WI38 (cell line): Measurements from ENCODE around the gene B9D1.

Source experiments
- H3K4me3 ChIP-seq: 2 replicates; pipeline ENCODE4 v1.5.1; 2011; ENCODE audit warnings: low read depth, mild to moderate bottlenecking, control low read depth, low read length
- TF ChIP-seq, protein P1 (sequence below): IDR thresholded peaks from 2 replicates; pipeline ENCODE4 v1.5.1; 2012; ENCODE audit warnings: low read depth, mild to moderate bottlenecking, control low read depth, low read length

The B9D1 gene

DNA sequence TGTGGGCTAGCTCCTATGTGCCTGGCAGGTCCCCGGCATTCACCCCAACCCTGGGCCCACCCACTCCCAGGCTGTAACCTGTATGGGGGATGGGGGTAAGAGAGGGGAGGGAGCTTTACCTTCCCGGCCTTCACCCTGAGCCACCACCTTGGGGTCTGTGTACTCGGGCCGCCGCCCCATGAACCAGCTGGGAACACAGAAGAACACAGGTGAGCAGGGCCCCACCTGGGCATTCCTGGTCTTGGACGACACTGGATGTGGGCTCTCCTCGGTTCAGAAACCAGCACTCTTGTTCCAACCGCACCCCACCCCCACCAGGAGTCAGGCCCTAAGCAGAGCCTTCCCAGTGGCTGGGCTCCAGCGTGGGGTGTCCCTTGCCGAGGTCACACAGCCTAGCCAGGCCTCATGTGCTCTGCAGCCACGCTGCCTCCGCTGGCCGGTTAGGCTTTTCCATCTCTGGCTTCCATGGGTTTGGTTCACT lies 18.8 kb downstream of the B9D1 start:
- TF ChIP-seq, protein P1, sequence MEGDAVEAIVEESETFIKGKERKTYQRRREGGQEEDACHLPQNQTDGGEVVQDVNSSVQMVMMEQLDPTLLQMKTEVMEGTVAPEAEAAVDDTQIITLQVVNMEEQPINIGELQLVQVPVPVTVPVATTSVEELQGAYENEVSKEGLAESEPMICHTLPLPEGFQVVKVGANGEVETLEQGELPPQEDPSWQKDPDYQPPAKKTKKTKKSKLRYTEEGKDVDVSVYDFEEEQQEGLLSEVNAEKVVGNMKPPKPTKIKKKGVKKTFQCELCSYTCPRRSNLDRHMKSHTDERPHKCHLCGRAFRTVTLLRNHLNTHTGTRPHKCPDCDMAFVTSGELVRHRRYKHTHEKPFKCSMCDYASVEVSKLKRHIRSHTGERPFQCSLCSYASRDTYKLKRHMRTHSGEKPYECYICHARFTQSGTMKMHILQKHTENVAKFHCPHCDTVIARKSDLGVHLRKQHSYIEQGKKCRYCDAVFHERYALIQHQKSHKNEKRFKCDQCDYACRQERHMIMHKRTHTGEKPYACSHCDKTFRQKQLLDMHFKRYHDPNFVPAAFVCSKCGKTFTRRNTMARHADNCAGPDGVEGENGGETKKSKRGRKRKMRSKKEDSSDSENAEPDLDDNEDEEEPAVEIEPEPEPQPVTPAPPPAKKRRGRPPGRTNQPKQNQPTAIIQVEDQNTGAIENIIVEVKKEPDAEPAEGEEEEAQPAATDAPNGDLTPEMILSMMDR: no peak
- no peak overlapping the region for H3K4me3 ChIP-seq

DNA sequence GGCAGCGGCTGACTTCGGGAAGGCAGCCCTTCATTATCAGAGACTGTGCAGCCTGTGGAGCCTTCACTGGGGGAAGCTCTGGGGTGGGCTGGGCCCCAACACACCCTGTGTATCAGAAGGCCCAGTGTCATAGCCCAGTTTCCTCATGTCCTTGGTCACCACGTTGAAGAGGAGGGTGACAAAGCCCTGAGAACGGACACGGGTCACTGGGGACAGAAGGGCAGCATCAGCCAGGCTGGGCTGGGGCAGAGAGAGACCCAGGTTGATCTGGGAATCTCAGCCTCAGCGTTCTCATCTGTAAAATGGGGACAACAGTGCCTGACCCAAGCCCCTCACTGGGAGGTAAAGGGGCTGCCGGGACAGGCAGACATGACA lies 19.3 kb downstream of the B9D1 start:
- TF ChIP-seq, protein P1: no peak
- H3K4me3 ChIP-seq: no peak overlapping the region

DNA sequence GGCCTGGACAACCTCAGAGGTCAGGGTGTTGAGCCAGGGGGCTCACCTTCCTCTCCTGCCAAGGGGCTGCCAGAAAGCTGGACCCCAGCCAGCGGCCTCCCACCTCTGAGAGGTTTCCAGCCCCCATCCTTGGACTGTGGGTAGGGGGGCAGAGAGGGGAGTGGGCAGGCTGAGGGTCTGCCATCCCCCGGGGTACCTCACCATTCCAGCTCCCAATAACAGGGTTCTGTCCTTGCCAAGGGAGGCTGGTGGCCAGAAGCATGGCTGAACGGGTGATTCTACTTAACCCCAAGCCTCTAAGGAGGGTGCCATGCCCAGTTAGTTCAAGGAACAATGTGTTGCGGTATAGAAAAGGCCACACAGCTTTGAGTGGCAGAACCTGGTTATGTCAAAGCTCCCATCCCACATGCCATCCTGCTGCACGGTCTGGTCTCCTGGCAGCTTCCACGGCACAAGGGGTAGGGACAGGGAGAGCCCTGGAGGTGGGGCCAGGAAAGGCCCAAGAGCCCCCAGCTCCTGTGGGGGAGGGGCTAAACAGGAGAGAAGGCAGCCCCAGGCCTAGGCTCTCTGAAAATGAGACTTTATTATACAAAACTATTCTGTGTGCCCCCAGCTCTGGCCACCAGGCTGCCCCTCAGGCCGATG lies 19.8 kb downstream of the B9D1 start:
- no peak overlapping the region for H3K4me3 ChIP-seq
- TF ChIP-seq, protein P1: no peak

DNA sequence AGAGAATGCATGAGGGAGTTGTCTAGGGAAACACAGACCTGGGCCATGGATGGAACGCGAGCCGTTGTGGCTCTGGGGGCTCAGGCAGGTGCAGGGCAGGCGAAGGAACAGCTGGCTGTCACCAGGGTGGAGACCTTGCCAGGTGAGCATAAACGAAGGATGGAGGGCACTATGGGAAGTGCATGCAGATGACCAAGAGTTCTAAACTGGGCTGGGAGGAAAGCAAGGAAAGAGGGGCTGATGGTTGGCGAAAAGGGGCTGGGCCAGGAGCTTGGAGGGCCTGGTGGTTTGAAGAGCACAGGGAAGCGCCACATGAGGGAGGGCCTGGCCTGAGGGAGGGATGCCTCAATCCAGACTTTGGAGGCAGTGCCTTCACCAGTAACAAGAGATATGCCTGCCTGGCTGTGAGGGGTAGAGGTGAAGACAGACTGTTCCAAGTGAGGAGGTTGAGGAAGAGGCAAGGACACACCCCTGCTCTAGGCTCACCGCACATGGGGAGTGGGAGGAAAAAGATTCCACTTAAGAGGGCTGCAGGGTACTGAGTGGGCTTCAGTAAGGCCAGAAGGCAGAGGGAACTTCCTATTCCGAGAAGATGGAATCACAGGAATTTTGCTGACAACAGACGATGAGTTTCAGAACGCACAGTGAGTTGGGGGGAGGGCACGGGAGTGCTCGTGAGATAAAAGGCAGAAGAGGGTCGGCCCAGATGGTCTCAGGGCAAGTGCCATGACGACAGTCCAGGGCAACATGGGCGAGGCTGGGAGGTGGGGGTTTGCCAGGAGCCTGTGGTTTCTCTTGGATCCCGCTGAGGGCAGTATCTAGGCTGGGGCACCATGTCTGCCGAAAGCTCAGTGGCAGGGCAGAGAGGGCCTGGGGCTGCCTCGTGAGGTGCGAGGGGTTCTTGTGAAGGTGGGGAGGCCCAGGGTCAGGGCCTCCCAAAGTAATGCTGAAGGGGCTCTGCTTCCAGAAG lies 20.6 kb downstream of the B9D1 start:
- TF ChIP-seq, protein P1: no peak

DNA sequence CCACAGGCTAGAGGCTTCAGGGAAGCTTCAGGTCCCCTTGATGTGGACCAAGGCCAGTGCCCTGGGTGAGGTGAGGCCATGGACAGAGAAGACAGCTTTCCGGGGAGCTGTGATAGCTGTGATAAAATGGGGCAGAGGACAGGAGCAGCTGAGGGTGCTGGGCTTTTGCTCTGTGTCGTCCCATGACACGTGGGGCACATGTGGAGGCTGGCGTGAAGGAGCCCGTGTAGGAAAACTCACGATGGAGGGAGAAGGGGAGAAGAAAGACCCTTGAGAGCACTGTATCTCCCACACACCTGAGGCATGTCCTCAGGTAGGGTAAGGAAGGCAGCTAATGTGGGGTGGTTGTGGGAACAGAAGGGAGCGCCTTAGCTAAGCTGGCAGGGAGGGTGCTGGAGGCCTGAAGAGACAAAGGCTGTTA lies 21.3 kb downstream of the B9D1 start:
- no peak overlapping the region for H3K4me3 ChIP-seq
- TF ChIP-seq, protein P1: no peak

More for the DNA sequence above, 20.6 kb downstream of the B9D1 start:
- no peak overlapping the region for H3K4me3 ChIP-seq

DNA sequence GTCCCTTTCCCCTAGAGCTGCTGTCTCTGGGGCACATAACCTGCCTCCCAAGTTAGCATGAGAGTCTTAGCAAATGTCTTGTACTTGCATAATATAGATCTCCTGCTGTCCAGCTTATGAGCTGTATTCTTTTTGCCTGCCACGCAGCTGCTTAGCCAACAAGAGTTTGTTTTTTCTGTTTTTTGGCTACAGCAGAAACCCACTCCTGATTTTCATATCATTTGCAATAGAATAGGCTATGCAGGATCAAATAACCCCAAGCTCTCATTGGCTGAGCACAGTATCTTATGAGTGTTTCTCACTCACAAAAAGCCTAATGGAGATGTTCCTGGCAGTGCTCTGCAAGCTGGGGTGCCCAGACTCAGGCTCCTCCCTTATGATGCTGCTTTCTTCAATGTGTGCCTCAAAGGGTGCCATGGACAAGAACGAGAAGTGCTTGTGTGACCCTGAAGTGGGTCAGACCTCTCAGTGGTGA lies 23.1 kb downstream of the B9D1 start:
- TF ChIP-seq, protein P1: no peak

More for the DNA sequence above, 23.1 kb downstream of the B9D1 start:
- no peak overlapping the region for H3K4me3 ChIP-seq
